ENCODE measurements around the gene NOP10.
A peak's percentile ranks its signal among the peaks of the same experiment; 100 is the strongest.
"Not testable (repeated sequence)": the region's sequence is repeated elsewhere in the genome, so short reads cannot be mapped to it uniquely, and the experiment has no call there.

NOP10 gene

DNA sequence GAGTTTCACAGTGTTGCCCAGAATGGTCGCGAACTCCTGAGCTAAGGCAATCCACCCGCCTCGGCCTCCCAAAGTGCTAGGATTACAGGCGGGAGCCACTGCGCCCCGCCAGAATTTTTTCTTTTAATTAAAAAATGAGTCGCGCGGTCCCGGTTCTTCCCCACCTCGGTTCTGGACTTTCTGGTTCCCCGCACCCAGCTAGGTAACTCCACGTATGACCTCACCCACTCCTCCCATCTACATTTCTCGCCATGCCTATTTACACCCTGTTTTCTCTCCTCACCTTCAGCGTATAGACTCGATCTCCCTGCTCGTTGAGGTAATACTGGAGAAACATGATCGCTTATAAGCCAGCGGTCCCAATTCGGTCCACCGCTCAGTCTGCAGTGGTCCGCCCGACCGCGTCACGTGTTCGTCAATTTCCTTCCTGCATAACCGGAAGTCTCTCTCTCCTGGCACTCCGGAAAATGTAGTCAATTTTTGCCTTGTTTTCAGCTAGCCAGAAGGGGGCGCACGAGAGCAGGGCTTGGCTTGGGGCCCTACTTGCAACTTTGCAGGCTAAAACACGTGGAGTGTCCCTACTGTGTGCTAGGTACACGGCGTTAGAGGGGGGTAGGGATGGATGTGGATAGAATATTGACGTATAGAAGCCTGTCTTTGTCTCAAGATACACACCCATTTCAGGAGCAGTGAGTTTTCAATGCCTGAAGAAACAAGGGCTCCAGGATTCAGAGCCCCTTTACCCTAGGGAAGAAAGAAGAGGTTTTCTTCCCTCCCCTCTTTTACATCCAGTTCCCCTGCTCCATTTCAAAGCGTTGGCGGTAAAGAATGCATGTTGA lies at the start of gene NOP10, which contains the start of gene NUTM1:
Gene NOP10, minus strand, starts transcription at position 400 of the 839 bp plus-strand sequence. Its CDS starts 63 bp downstream, at position 337.
Gene NUTM1, plus strand, starts transcription at position 579 of the 839 bp plus-strand sequence. CDS start 382 bp downstream, outside the sequence.
- DNase-seq = peak in 55 of 56 donors; percentile 57 to 95 (median 85)

DNA sequence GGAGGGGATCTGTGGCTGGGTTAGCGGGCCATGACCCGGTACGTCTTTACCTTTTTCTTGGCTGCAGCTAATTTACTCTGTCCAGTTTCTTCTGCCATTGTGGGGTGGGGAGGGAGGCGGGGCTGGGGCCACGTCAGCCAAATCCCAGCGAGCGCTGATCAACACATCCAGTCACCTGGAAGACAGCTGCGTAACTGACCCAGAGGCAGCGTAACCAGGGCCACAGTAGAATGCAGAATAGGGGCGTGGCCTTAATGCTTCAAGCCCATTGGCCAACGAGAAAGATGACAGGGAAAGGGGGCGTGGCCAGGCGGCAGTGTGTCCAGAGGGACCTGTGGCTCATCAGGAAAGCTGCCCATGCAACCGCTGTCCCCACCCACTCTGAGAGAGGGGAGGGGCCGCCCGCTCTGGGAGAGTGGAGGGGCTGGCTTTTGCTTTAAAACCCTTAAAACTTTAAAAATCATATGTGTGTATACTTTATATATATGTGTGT lies 46.7 kb upstream of the NOP10 start:
- not testable (repeated sequence) for DNase-seq

DNA sequence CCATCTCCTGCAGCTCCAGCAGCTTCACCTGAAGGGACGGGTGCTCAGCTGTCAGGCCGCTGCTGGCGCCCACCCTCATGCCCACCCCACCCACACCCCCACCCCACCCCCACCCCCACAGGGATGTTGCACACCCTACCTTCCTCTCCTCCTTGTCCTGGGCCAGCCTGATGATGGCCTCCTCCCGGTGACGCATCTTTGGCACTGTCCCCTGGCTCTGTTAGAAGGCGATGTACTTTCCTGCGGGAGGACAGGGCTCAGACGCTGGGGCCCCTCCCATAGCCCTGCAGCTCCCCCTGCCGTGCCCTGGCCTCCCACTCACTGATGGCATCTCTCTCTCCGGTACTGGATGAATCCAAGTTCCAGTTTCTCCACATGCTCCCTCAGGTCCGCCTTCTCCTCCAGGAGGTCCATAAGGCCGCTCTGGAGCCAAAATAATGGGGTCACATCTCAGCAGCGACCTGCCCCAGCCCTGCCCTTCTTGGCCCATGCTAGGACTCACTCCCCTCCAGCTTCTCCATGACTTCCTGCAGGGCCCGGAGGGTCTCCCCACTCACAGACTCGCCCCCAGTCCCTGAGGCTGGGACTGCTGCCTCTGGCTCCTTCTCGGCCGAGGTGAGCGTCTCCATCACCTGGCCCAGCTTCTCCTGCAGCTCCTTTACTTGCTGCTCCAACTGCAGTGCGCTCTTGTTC lies 39.0 kb upstream of the NOP10 start:
- not testable (repeated sequence) for DNase-seq

DNA sequence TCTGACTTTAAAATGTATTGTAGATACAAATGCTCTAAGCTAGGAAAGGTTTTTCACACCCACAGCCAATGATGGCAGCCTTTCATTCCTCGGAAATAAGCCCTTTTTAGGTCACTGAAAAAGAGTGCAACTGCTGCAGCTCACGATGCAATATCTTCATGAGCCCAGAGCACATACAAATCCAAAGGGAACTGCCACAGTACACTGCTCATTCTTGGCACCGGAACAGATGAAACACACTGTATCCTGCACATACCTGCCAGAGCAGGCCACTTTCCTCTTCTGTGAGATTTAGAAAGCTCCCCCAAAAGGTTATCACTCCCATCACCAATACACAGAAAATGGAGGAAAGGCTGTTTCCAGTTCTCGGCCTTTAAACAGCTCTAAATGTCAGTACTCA lies 37.6 kb upstream of the NOP10 start:
- not testable (repeated sequence) for DNase-seq

DNA sequence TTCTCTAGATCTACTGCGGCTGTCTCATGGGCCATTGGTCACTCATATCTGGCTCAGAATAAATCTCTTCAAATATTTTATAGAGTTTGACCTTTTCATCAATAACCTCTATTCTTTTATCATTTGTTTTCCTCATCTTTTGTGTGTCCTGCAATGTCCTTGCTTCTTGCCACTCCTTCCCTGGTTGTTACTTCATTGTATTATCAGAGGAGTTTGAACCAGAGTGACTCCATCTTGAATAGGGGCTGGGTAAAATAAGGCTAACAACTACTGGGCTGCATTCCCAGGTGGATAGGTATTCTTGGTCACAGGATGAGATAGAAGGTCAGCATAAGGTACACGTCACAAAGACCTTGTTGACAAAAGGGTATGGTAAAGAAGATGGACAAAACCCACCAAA lies 33.9 kb upstream of the NOP10 start:
- DNase-seq = no peak

DNA sequence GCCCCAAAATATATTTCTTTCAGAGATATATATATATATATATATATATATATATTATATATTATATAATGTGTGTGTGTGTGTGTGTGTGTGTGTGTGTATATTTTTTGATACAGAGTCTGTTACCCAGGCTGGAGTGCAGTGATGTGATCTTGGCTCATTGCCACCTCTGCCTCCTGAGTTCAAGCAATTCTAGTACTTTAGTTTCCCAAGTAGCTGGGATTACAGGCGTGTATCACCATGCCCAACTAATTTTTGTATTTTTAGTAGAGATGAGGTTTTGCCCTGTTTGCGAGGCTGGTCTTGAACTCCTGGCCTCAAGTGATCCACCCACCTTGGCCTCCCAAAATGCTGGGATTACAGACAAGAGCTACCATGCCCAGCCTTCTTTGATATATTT lies 32.6 kb upstream of the NOP10 start:
- DNase-seq = not testable (repeated sequence)

DNA sequence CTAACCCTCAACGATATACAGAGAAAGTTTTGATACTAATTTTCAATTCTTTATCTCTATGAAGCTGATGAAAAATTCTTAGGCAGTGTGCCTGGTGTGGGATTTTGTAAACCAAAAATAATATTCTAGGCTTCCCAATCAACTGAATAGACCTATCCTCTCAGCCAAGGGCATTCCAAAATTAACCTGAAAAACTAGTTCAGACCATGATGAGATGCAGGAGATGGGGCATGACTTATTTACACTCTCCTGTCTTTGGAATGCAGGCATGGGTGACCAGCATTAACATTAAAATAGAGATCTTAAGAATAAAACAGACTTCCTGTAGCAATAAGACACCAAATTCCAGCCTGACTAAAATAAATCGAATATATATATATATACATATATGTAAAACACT lies 31.9 kb upstream of the NOP10 start:
- no peak for DNase-seq

DNA sequence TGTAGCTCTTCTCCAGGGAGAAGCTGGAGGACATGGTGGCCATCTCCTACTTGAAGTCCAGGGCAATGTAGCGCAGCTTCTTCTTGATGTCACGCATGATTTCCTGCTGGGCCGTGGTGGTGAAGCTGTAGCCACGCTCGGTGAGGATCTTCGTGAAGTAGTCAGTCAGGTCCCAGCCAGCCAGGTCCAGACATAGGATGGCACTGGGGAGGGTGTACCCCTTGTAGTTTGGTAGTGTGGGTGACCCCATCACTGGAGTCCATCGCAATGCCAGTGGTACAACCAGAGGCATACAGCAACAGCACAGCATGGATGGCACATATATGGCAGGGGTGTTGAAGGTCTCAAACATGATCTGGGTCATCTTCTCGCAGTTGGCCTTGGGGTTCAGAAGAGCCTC lies 31.0 kb upstream of the NOP10 start:
- DNase-seq = no peak

DNA sequence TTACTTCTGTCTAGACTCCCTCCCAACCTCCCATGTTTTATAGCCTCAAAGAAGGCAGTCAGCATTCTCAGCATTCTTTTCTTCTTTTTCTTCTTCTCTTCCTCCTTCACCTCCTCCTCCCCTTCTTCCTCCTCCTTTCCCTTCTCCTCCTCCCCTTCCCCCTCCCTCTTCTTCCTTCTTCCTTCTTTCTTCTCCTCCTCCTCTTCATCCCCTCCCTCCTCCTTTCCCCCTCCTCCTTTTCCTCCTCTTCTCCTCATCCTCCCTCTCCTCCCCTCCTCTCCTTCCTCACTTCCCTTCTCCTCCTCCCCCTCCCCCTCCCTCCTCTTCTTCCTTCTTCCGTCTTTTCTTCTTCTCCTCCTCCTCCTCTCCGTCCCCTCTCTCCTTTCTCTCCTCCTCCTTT lies 27.7 kb upstream of the NOP10 start:
- DNase-seq = no peak

DNA sequence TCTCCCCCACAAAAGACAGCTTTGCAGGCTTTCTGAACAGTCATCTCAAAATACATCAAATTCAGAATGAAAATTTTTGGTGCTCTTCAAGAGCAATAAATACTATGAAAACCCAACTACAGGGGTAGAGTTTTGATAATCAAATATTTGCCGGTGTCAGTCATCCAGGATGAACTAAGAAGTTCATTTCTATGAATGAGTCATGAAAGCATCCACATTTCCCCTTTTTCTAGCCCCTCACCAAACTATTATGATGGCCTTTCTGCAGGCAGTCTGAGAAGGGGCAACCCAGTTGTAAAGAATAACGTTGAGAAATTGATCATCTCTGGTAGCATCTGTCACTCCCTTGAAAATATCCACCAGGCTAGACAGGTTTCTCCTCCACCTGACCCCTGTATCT lies 27.2 kb upstream of the NOP10 start:
- no peak for DNase-seq

DNA sequence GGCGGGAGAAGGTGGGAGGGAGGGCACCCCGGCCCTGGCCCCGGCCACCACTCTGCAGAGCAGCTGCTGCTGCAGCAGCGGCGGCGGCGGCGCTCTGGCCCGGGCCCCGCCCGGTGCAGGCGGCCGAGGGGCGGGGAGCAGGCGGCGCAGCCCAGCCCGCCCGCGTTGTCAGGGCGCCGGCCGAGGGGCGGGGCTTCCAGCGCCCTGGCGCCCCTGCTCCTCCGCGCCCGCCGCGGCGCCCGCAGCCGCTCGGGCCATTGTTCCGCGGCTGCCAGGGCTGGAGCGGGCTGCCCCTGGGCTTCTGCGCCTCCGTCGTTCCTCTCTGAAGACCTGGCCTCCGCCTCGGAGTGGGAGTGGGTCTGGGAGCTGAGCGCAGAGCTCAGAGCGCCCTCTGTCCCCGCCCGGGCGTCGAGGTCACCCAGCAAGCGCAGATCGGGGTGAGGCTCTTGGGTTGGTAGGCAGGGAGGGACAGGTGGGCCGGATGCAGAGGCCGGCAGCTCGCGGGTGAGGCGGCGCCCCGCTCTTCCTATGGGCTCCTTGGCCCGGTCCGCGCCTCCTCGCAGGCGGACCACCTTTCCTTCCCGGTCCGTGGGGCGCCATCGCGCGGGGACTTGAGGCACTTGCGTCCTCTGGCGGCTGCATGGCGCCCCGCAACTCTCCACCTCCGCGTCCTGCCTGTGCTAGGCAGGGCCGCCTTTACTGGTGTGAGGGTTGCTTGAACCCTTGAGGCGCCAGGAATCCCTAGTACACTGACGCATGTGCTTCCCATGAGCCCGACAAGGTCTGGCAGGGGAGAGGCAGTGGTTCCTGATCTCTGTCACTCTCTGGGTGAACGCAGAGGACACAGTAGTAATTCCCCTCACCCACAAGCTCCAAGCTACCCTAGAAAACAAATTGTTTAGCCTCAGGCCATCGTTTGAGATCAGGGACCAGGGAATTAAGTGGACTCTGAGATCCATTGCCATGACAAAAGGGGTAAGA lies 24.5 kb upstream of the NOP10 start, which contains the start of gene LPCAT4:
Gene LPCAT4, minus strand, starts transcription at position 96 of the 981 bp plus-strand sequence. CDS start 96 bp downstream, outside the sequence.
- DNase-seq = peak in 55 of 56 donors; percentile 11 to 94 (median 82)

DNA sequence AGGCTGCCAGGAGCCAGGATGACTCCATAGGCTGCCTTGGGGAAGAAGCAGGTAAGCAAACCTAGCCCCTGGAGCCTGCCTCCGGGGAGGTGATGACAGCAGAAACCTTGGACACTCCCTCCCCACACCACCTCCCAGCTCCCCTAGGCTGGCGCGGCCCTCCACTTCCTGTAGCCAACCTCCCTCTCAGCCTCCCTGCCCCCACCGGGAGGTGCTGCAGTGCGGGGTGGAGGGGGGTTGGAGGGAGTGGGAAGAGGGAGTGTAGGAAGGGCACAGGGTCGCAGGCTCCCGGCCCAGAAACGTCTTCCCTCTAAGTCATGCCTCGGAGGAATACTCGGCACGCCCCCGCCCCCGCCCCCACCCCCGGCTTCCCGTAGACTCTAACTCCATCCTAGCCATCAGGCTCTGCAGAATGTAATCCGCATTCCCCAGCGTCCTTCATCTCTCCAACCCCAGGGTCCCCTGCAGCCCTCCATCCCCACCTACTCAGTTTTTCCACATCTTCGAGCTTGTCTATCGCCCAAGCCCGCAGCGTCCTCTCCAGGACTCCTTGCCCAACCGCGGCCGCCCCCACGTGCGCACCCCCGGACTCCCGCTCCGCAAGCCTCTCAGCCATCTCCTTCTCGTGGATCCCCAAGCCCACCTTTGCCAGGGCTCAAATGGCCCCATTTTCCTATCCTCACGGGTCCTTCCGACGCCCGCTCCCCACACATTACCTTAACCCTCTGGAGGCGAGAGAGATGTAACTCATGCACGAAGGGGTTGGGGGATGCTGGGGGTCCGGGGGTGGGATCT lies 23.5 kb upstream of the NOP10 start:
- DNase-seq = peak in 46 of 56 donors; percentile 9 to 72 (median 39)

DNA sequence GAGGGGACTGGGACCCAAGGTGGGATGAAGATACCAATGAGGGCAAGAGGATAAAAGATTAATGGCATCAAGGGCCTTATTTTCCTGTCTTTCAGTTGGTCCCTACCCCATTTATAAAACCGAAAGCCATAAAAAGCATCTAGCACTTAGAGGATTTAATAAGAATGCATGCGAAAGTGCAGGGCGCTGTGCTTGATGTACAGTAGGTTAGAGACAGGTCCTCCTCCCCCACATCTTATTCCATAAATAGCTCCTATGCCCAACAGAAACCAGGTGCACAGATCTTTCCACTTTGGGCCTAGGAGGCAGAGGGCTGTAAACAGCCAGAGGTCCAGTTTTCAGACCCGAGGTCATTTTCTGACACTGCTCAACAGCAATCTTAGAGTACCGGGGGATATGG lies 22.9 kb upstream of the NOP10 start:
- peak in 6 of 56 donors; percentile 37 to 51 (median 44) for DNase-seq

DNA sequence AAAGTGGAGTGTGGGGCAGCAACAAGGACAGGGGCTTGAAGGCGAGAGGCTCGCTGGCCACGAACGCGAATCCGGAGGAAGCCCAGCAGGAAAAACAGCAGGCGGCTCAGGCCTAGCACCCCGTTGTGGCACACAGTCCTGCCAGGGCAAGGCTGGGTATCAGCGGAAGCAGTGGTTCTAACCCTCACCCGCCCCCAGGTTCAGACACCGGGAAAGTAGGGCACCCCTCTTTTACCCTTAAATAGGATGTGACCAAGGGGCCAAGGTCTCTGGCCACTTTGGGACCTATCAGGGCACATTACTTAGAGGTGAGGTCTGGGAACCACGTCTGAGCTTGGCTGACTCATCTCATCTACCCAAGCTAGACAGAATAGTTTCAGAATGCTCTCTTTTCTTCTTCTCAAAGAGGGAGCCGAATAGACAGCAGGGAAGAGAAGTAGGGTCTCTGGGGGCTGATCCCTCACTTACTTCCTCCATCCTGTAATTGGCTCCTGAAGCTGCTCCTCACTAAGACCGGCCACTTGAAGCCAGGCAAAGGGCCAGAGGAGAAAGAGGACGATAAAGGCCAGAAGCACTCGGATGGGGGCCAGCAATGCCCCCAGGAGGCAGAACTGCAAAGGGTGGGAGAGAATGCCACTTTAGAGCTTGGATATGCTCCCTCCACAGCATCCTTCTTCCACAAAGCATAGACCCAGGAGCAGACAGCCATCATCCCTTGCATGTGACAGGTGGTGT lies 22.3 kb upstream of the NOP10 start:
- DNase-seq = peak in 5 of 56 donors; percentile 3 to 18 (median 5)

DNA sequence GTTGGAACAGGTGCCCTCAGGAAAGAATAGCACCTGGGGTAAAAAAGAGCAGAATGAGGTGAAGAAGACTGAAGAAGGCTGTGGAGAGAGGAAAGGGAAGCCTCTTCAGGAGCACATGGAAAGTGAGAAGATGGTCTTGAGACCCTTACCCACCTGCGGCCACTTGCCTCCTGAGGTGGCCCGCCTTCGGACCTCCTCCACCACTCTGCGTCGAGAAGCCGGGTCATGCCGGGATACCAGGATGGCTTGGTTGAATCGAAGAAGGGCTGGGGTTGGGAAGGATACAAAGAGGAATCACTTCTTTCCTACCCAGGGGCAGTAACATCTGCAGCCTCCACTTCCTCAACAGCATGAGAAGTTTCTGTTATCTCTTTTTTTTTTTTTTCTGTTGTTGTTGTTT lies 21.1 kb upstream of the NOP10 start:
- DNase-seq = no peak

DNA sequence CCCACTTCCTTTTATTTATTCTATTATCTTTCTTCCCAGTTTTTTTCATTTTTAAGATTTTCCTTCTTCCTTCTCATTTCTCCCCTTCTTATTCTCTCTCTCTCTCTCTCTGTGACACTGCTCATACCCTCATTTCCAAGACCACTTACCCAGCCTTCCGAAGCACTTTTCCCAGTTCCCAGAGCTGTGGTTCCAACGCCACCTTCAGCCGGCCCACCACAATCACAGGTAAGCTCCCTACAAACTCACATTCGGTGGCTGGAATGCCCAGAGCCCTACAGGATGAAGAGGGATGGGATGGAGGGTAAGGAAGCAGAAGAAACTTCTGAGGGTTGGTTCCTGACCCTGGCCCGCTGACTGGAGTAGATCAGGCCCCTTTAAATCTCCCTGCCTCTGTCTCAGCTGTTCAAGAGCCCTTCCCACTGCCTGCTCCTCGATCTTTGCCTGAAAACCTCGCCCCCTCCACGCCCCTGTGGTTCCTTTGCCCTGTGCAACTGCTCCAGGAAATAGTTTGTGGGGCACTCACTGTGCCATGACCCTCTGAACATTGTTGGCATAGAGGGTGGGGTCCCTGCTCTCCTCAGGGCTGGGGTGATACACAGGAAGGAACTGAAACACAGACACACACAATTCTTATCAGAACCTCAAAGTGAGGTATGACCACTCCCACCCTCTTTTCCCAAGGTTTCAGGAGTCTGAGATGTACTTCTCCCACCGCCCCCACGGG lies 19.3 kb upstream of the NOP10 start:
- no peak for DNase-seq

DNA sequence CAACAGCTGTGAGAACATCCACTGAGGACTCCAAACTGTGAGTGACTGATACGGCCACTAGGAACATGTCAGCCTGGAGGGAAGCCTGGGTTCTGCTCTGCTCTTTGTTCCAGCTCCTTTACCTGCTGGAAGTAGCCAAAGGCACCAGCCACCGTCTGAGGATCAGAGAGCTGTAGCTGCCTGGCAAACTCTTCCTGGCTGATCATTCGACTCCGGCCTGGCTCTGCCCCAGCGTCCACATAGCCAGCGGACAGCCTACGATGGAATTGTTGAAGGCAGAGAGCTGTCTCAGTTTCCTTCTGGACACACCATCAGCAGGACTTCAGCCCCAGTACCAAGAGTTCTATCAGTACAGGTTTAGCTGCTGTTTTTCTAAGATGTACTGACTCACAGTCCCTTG lies 18.3 kb upstream of the NOP10 start:
- DNase-seq = no peak

DNA sequence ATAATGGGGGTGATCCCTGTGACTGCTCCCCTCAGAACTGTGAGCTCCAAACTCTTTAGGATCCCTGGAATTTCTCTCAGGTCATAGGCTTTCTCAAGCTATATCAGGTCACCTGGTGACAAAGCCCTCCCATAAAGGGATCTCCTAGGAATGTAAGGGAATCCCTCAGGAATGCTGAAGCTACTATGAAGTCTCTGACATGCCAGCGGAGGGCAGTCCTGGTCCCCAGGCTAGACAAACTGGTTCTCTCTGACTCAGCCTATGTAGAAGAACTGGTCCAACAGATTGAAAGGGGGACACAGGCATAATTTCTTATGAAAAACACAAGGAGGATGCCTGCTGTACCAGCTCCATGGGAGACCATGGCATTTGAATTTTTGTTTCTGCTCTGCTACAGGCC lies 17.4 kb upstream of the NOP10 start:
- DNase-seq = no peak

DNA sequence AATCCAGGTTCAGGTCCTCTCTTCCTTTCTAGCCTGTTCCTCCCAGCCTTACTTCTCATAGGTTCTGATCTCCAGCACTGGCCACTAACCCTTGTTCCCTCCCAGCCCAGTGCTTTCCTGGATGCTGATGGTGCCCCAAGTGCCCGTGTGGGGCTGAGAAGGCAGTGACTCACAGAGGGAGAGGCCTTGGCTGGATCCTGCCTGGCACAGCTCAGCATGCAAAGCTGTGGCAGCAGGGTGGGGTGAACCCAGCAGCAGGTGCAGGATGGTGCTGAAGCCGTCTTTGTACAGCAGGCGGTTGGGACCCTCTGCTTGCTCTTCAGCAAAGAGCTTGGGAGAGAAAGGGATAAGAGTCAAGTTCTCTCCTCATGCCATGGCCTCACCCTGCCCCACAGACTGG lies 16.5 kb upstream of the NOP10 start:
- DNase-seq = no peak

Measured in nucleus accumbens (tissue), 56 donors.